HCT116 (cell line): ENCODE results near the gene RFWD3. TPM values are rescaled to one million over a fixed set of nuclear protein-coding genes. Genes with fewer than 3 reads are reported as not detected.

Experiments
- ATAC-seq: fragments of 200-7000 bp; cut with Tn5 transposase; 2 replicates; pipeline ENCODE4 v1.9.1; 2020; ENCODE audit warnings: mild to moderate bottlenecking, moderate library complexity
- BruUV-seq: library from RNA; stranded (reverse); fragments of 400-500 nt; replicated peaks from 2 replicates; lab custom pipeline; 2021; lab: Mats Ljungman, UMichigan
- CTCF ChIA-PET: fragments of 300-600 bp; sonication (Branson Sonifier 250); formaldehyde crosslinking; loops from one replicate; lab custom pipeline; 2021; ENCODE audit warnings: antibody characterized with exemption; lab: Charles Lee
- POLR2A ChIA-PET: fragments of 300-600, 350-600 bp; sonication (Branson Sonifier 250); formaldehyde crosslinking; loops from one replicate; lab custom pipeline; 2021; ENCODE audit warnings: antibody characterized with exemption; lab: Charles Lee
- RAD21 ChIA-PET, 2 experiments: fragments of 300-600 bp; sonication (Branson Sonifier 250); formaldehyde crosslinking; loops; one replicate each; lab custom pipeline; 2023; ENCODE audit warnings: low total read pairs in 2 of 2; ENCODE audit not compliant: uncharacterized antibody in 2 of 2, unreplicated experiment in 2 of 2, low non-redundant PET in 1 of 2; lab: Charles Lee
- DNase-seq: peaks from one replicate; pipeline ENCODE4 v3.0.0-alpha.2; 2010; ENCODE audit warnings: low read depth, low spot score
- H2AFZ ChIP-seq: fragments of 200-600 bp; shearing (Covaris generic), sonication (generic); 2 replicates; pipeline ENCODE4 v1.6.1; 2017; ENCODE audit warnings: low read depth, mixed run types, mixed read lengths, antibody characterized with exemption, low read length; ENCODE audit not compliant: poor library complexity, severe bottlenecking
- H3K27ac ChIP-seq: 2 replicates; pipeline ENCODE4 v1.5.1; 2012; ENCODE audit warnings: low read depth, low read length
- H3K27me3 ChIP-seq: fragments of 200-600 bp; sonication (generic); 2 replicates; pipeline ENCODE4 v1.6.1; 2016; ENCODE audit warnings: mixed run types, low read length, mixed read lengths; ENCODE audit not compliant: insufficient read depth
- H3K36me3 ChIP-seq, 2 experiments: fragments of 200-500 bp in 1 of 2; fragments of 200-600 bp in 1 of 2; sonication (Bioruptor generic) in 1 of 2; sonication (generic) in 1 of 2; 2 replicates each; pipeline versions ENCODE4 v1.5.1 to v1.6.1; 2014 to 2016; ENCODE audit warnings: low read length in 2 of 2, inconsistent platforms in 1 of 2, mixed read lengths in 1 of 2, mixed run types in 1 of 2; ENCODE audit not compliant: insufficient read depth in 2 of 2, control insufficient read depth in 1 of 2
- H3K4me1 ChIP-seq, 2 experiments: fragments of 200-600 bp in 1 of 2; sonication (generic) in 1 of 2; 2 replicates each; pipeline versions ENCODE4 v1.5.1 to v1.6.1; 2012 to 2017; ENCODE audit warnings: low read length in 2 of 2, inconsistent platforms in 1 of 2, mild to moderate bottlenecking in 1 of 2, mixed read lengths in 1 of 2, mixed run types in 1 of 2, moderate library complexity in 1 of 2; ENCODE audit not compliant: insufficient read depth in 2 of 2, control insufficient read depth in 1 of 2
- H3K4me2 ChIP-seq: fragments of 200-600 bp; sonication (generic); 2 replicates; pipeline ENCODE4 v1.6.1; 2017; ENCODE audit warnings: mixed run types, low read length, mixed read lengths
- H3K4me3 ChIP-seq, 2 experiments: fragments of 200-600 bp in 1 of 2; sonication (generic) in 1 of 2; replicated peaks in 1 of 2; 2 replicates each; pipeline ENCODE4 v1.5.1; 2011 to 2016; ENCODE audit warnings: low read length in 2 of 2, control low read depth in 1 of 2, low read depth in 1 of 2, mild to moderate bottlenecking in 1 of 2, mixed read lengths in 1 of 2, mixed run types in 1 of 2
- H3K79me2 ChIP-seq: fragments of 200-600 bp; sonication (generic); 2 replicates; pipeline ENCODE4 v1.6.1; 2017; ENCODE audit warnings: mild to moderate bottlenecking, mixed run types, low read length, moderate library complexity, mixed read lengths; ENCODE audit not compliant: insufficient read depth
- H3K9ac ChIP-seq: fragments of 200-600 bp; sonication (generic); 2 replicates; pipeline ENCODE4 v1.6.1; 2016; ENCODE audit warnings: low read length, mixed read lengths
- H3K9me2 ChIP-seq: fragments of 200-600 bp; sonication (generic), shearing (Covaris generic); 2 replicates; pipeline ENCODE4 v1.6.1; 2017; ENCODE audit warnings: mixed run types, mild to moderate bottlenecking, moderate library complexity; ENCODE audit not compliant: insufficient read depth
- H3K9me3 ChIP-seq, 2 experiments: fragments of 200-500 bp in 1 of 2; fragments of 200-600 bp in 1 of 2; sonication (Bioruptor generic) in 1 of 2; sonication (generic) in 1 of 2; 2 replicates each; pipeline ENCODE4 v1.6.1; 2014 to 2017; ENCODE audit warnings: low read length in 2 of 2, mixed read lengths in 2 of 2, inconsistent platforms in 1 of 2, low read depth in 1 of 2, mild to moderate bottlenecking in 1 of 2, mixed run types in 1 of 2, moderate library complexity in 1 of 2; ENCODE audit not compliant: control insufficient read depth in 1 of 2, insufficient read depth in 1 of 2
- H4K20me1 ChIP-seq: fragments of 200-600 bp; sonication (generic), shearing (Covaris generic); 2 replicates; pipeline ENCODE4 v1.6.1; 2017; ENCODE audit warnings: mixed run types, mild to moderate bottlenecking, moderate library complexity; ENCODE audit not compliant: insufficient read depth
- CBX3 ChIP-seq: IDR thresholded peaks from 2 replicates; pipeline ENCODE4 v1.6.1; 2012; ENCODE audit warnings: low read depth
- CEBPB ChIP-seq: IDR thresholded peaks from 2 replicates; pipeline ENCODE4 v1.6.1; 2012; ENCODE audit warnings: low read depth
- EGR1 ChIP-seq: IDR thresholded peaks from 2 replicates; pipeline ENCODE4 v1.6.1; 2012; ENCODE audit warnings: low read depth
- ELF1 ChIP-seq: IDR thresholded peaks from 2 replicates; pipeline ENCODE4 v1.6.1; 2012; ENCODE audit warnings: low read depth, borderline replicate concordance
- EZH2 ChIP-seq: fragments of 200-600 bp; sonication (generic); IDR thresholded peaks from 2 replicates; pipeline ENCODE4 v1.6.1; 2017; ENCODE audit warnings: antibody characterized with exemption, mixed run types
- FOSL1 ChIP-seq: IDR thresholded peaks from 2 replicates; pipeline ENCODE4 v1.6.1; 2012; ENCODE audit warnings: low read depth
- RAD21 ChIP-seq: IDR thresholded peaks from 2 replicates; pipeline ENCODE4 v1.6.1; 2012; ENCODE audit warnings: low read depth, mild to moderate bottlenecking
- SIN3A ChIP-seq: IDR thresholded peaks from 2 replicates; pipeline ENCODE4 v1.6.1; 2012; ENCODE audit warnings: low read depth
- SP1 ChIP-seq: IDR thresholded peaks from 2 replicates; pipeline ENCODE4 v1.6.1; 2012; ENCODE audit warnings: low read depth
- SRF ChIP-seq: IDR thresholded peaks from 2 replicates; pipeline ENCODE4 v1.6.1; 2012; ENCODE audit warnings: low read depth
- TCF7L2 ChIP-seq: IDR thresholded peaks from 2 replicates; pipeline ENCODE4 v1.7.0; 2011; ENCODE audit warnings: borderline replicate concordance, inconsistent platforms; ENCODE audit not compliant: insufficient read depth, insufficient read length; ENCODE audit errors: extremely low read depth
- YY1 ChIP-seq: IDR thresholded peaks from 2 replicates; pipeline ENCODE4 v1.6.1; 2011; ENCODE audit warnings: low read length, low read depth, moderate library complexity, mild to moderate bottlenecking; ENCODE audit not compliant: insufficient replicate concordance; ENCODE audit errors: extremely low read depth
- ZFX ChIP-seq: fragments of 450-650 bp; IDR thresholded peaks from 2 replicates; pipeline ENCODE4 v1.6.1; 2017
- ZNF274 ChIP-seq: fragments of 200-500 bp; sonication (Bioruptor generic); IDR thresholded peaks from 2 replicates; pipeline ENCODE4 v1.6.1; 2014; ENCODE audit warnings: mild to moderate bottlenecking, low read depth, low read length, inconsistent platforms
- intact Hi-C: fragments of 100-400 bp; cut with micrococcal nuclease; formaldehyde crosslinking; loops from 2 replicates; pipeline ENCODE4 v1.10.0; 2022
- total RNA-seq: library from RNA; stranded (reverse); gene quantifications from one replicate; pipeline ENCODE4 v1.2.1, GENCODE V29; 2021; ENCODE audit not compliant: unreplicated experiment
- TF ChIP-seq, protein P1 (sequence below): IDR thresholded peaks from 2 replicates; pipeline ENCODE4 v1.6.1; 2012; ENCODE audit warnings: low read depth
- TF ChIP-seq, protein P2 (sequence below): IDR thresholded peaks from 2 replicates; pipeline ENCODE4 v1.6.1; 2012
- TF ChIP-seq, protein P3 (sequence below): IDR thresholded peaks from 2 replicates; pipeline ENCODE4 v1.6.1; 2011; ENCODE audit warnings: mild to moderate bottlenecking, low read length, moderate library complexity; ENCODE audit not compliant: insufficient replicate concordance; ENCODE audit errors: extremely low read depth

Gene RFWD3
- total RNA-seq, 1 experiment from 2014 or later: 83.6 TPM

DNA sequence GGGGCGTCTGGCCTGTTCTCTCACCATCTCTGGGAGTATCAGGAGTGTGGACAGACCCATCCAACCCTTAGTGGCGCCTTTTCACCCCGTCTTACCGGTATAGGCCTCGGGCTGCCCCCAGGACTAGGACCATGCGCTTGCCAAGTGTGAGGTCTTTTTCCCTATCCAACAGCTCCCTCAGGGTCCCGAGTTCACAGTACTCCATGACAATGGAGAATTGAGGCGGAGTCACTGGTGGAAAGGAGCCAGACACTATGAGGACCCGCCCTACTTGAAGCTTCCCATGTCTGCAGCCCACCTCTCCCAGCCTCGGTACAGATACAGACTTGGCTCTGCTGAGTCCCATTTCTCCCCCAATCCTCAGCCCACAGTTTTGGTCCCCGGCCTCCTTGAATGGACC is 15.9 kb upstream of the RFWD3 start:
- intact Hi-C loops: no loop called here
- H4K20me1 ChIP-seq: no peaks in the 10 kb centered on the region
- no peak overlapping the region for H3K27ac ChIP-seq
- ChIA-PET POLR2A (no interaction called here), CTCF (no interaction called here), RAD21 (no interaction called here)
- DNase-seq (no peak), ATAC-seq (no peak)
- no peak overlapping the region for H2AFZ ChIP-seq
- no peaks in the 10 kb centered on the region for H3K36me3 ChIP-seq
- H3K79me2 ChIP-seq: no peaks in the 10 kb centered on the region
- H3K27me3 ChIP-seq: no peaks in the 10 kb centered on the region
- no peak overlapping the region for H3K4me3 ChIP-seq
- H3K4me2 ChIP-seq: no peak overlapping the region
- no TSS peak for BruUV-seq
- H3K9me3 ChIP-seq: no peaks in the 10 kb centered on the region
- peaks cover 2 to 3% of the 10 kb centered on the region in 2 experiments; a peak in 2 of 4 replicates for H3K4me1 ChIP-seq
- TF ChIP-seq YY1 (no peak), SP1 (no peak), CBX3 (no peak), FOSL1 (no peak), SRF (no peak), ZNF274 (no peak), EZH2 (no peak), SIN3A (no peak), TCF7L2 (no peak), ZFX (no peak), CEBPB (no peak), EGR1 (no peak), ELF1 (no peak), RAD21 (no peak)
- TF ChIP-seq, protein P1, sequence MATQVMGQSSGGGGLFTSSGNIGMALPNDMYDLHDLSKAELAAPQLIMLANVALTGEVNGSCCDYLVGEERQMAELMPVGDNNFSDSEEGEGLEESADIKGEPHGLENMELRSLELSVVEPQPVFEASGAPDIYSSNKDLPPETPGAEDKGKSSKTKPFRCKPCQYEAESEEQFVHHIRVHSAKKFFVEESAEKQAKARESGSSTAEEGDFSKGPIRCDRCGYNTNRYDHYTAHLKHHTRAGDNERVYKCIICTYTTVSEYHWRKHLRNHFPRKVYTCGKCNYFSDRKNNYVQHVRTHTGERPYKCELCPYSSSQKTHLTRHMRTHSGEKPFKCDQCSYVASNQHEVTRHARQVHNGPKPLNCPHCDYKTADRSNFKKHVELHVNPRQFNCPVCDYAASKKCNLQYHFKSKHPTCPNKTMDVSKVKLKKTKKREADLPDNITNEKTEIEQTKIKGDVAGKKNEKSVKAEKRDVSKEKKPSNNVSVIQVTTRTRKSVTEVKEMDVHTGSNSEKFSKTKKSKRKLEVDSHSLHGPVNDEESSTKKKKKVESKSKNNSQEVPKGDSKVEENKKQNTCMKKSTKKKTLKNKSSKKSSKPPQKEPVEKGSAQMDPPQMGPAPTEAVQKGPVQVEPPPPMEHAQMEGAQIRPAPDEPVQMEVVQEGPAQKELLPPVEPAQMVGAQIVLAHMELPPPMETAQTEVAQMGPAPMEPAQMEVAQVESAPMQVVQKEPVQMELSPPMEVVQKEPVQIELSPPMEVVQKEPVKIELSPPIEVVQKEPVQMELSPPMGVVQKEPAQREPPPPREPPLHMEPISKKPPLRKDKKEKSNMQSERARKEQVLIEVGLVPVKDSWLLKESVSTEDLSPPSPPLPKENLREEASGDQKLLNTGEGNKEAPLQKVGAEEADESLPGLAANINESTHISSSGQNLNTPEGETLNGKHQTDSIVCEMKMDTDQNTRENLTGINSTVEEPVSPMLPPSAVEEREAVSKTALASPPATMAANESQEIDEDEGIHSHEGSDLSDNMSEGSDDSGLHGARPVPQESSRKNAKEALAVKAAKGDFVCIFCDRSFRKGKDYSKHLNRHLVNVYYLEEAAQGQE: no peak
- TF ChIP-seq, protein P2, sequence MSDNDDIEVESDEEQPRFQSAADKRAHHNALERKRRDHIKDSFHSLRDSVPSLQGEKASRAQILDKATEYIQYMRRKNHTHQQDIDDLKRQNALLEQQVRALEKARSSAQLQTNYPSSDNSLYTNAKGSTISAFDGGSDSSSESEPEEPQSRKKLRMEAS: no peak
- TF ChIP-seq, protein P3, sequence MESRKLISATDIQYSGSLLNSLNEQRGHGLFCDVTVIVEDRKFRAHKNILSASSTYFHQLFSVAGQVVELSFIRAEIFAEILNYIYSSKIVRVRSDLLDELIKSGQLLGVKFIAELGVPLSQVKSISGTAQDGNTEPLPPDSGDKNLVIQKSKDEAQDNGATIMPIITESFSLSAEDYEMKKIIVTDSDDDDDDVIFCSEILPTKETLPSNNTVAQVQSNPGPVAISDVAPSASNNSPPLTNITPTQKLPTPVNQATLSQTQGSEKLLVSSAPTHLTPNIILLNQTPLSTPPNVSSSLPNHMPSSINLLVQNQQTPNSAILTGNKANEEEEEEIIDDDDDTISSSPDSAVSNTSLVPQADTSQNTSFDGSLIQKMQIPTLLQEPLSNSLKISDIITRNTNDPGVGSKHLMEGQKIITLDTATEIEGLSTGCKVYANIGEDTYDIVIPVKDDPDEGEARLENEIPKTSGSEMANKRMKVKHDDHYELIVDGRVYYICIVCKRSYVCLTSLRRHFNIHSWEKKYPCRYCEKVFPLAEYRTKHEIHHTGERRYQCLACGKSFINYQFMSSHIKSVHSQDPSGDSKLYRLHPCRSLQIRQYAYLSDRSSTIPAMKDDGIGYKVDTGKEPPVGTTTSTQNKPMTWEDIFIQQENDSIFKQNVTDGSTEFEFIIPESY: no peak
- TF ChIP-seq, all 23 proteins: peak for 0
- no peak overlapping the region for H3K9ac ChIP-seq
- no peaks in the 10 kb centered on the region for H3K9me2 ChIP-seq
